Gastroesophageal sphincter (tissue), 4 donors: ENCODE results near the gene STIM2. TPM values are rescaled to one million over a fixed set of nuclear protein-coding genes. Genes with fewer than 3 reads are reported as not detected.
A peak's percentile ranks its signal among the peaks of the same experiment; 100 is the strongest.

Experiments
- ATAC-seq: fragments of 150-250 bp; one replicate; pipeline ENCODE4 v1.9.1; 2016; ENCODE audit warnings: mild to moderate bottlenecking, moderate library complexity
- H3K27ac ChIP-seq, 4 donors: fragments of 200-600 bp; sonication (generic) in 3 of 4; 1 replicate in 3 of 4; 2 replicates in 1 of 4; pipeline ENCODE4 v1.5.1; 2016 to 2019
- H3K27me3 ChIP-seq: fragments of 200-600 bp; sonication (generic); one replicate; pipeline ENCODE4 v1.5.1; 2019
- H3K36me3 ChIP-seq, 2 donors: fragments of 200-600 bp; sonication (generic); one replicate each; pipeline ENCODE4 v1.5.1; 2019; ENCODE audit warnings: control low read depth in 1 of 2
- H3K4me1 ChIP-seq, 3 donors: fragments of 200-600 bp; sonication (generic); 1 replicate in 2 of 3; 2 replicates in 1 of 3; pipeline ENCODE4 v1.5.1; 2016 to 2019; ENCODE audit warnings: control low read depth in 2 of 3
- H3K4me3 ChIP-seq, 2 donors: fragments of 200-600 bp; sonication (generic); one replicate each; pipeline ENCODE4 v1.5.1; 2019; ENCODE audit warnings: mild to moderate bottlenecking in 1 of 2, moderate library complexity in 1 of 2
- H3K9me3 ChIP-seq, 3 donors: fragments of 200-600 bp; sonication (generic); one replicate each; pipeline ENCODE4 v1.5.1; 2017 to 2019; ENCODE audit warnings: control low read depth in 2 of 3
- CTCF ChIP-seq, 4 experiments: fragments of 200-600 bp in 2 of 4; fragments of 450-650 bp in 2 of 4; sonication (generic) in 1 of 4; IDR thresholded peaks; one replicate each; pipeline ENCODE4 v1.5.1; 2017 to 2019; ENCODE audit warnings: antibody characterized with exemption in 4 of 4, mild to moderate bottlenecking in 2 of 4, moderate library complexity in 2 of 4
- EP300 ChIP-seq: sonication (generic); formaldehyde crosslinking; IDR thresholded peaks from one replicate; pipeline ENCODE4 v1.6.1; 2017; ENCODE audit warnings: antibody characterized with exemption, mild to moderate bottlenecking
- POLR2A ChIP-seq, 2 donors: fragments of 450-650 bp; IDR thresholded peaks; one replicate each; pipeline ENCODE4 v1.6.1; 2017; ENCODE audit warnings: antibody characterized with exemption in 2 of 2, mild to moderate bottlenecking in 2 of 2, moderate library complexity in 1 of 2
- POLR2AphosphoS5 ChIP-seq: sonication (generic); formaldehyde crosslinking; IDR thresholded peaks from one replicate; pipeline ENCODE4 v1.6.1; 2017; ENCODE audit warnings: antibody characterized with exemption
- WGBS, 2 donors: methylation state at CpG; one replicate each; pipeline ENCODE4 v1.1.5; 2018; ENCODE audit warnings: low coverage in 1 of 2; 5-methylcytosine and 5-hydroxymethylcytosine counted together
- total RNA-seq, 4 donors: library from RNA; depleted of rRNA; stranded (reverse); fragments of >200 nt; gene quantifications; one replicate each; pipeline ENCODE4 v1.1.0, GENCODE V29; 2016

Gene STIM2
- total RNA-seq, 4 donors from 2014 or later: 8.4 to 11.6 (median 10.5) TPM

GRCh38 chr4:26856906-26857277 lies 3.7 kb upstream of the STIM2 start:
- WGBS, 2 donors: 21 to 29% methylated on average over 4 to 6 of the region's 7 CpGs

GRCh38 chr4:26857278-26858034 lies 3.2 kb upstream of the STIM2 start:
- peak; percentile 84 for ATAC-seq
- peak overlapping the region; percentile 68 to 90 (median 86) for H3K27ac ChIP-seq
- peak overlapping the region; percentile 74 to 82 for H3K4me3 ChIP-seq
- TF ChIP-seq POLR2AphosphoS5: peak; percentile 67
- TF ChIP-seq CTCF (IDR thresholded peaks at IDR 0.05): peak in 3 of 4 experiments; percentile 31 to 48 (median 36)
- no peak for TF ChIP-seq EP300
- peak; percentile 43 to 51 for TF ChIP-seq POLR2A (IDR thresholded peaks at IDR 0.05)
- WGBS, 2 donors: 0% methylated on average over 3 of the region's 65 CpGs; no CpG with 5 or more reads in 1 of the 2 donors
- H3K27me3 ChIP-seq: no peaks in the 10 kb centered on the region
- H3K4me1 ChIP-seq: peaks cover 5 to 33% (median 12%) of the 10 kb centered on the region in 3 donors
- no peaks in the 10 kb centered on the region for H3K36me3 ChIP-seq
- H3K9me3 ChIP-seq: no peaks in the 10 kb centered on the region

More at GRCh38 chr4:26856906-26857277, 3.7 kb upstream of the STIM2 start:
- peaks cover 5 to 28% (median 12%) of the 10 kb centered on the region in 3 donors for H3K4me1 ChIP-seq
- TF ChIP-seq POLR2A (IDR thresholded peaks at IDR 0.05): no peak
- no peak for TF ChIP-seq CTCF (IDR thresholded peaks at IDR 0.05)
- TF ChIP-seq EP300: no peak
- no peak for TF ChIP-seq POLR2AphosphoS5
- peak overlapping the region; percentile 68 to 90 (median 86) for H3K27ac ChIP-seq
- H3K27me3 ChIP-seq: no peaks in the 10 kb centered on the region
- H3K36me3 ChIP-seq: no peaks in the 10 kb centered on the region
- no peaks in the 10 kb centered on the region for H3K9me3 ChIP-seq
- peak overlapping the region; percentile 74 to 82 for H3K4me3 ChIP-seq
- no peak for ATAC-seq

- TF ChIP-seq EP300 (no peak), POLR2AphosphoS5 (no peak), POLR2A (IDR thresholded peaks at IDR 0.05) (no peak), CTCF (IDR thresholded peaks at IDR 0.05) (no peak)
- peak overlapping the region; percentile 9 to 90 (median 86) for H3K27ac ChIP-seq
- ATAC-seq: no peak
- no peaks in the 10 kb centered on the region for H3K36me3 ChIP-seq
- H3K4me3 ChIP-seq: peak overlapping the region; percentile 74 to 82
- no peaks in the 10 kb centered on the region for H3K9me3 ChIP-seq
- no peaks in the 10 kb centered on the region for H3K27me3 ChIP-seq
- 11 to 29% methylated on average over 10 to 15 of the region's 17 CpGs for WGBS, 2 donors
- peaks cover 5 to 41% (median 12%) of the 10 kb centered on the region in 3 donors for H3K4me1 ChIP-seq
These were observed 2.4 kb upstream of the STIM2 start for GRCh38 chr4:26858035-26858918.

GRCh38 chr4:26858947-26859401 lies 1.7 kb upstream of the STIM2 start:
- no peaks in the 10 kb centered on the region for H3K27me3 ChIP-seq
- no peaks in the 10 kb centered on the region for H3K9me3 ChIP-seq
- no peaks in the 10 kb centered on the region for H3K36me3 ChIP-seq
- no peak overlapping the region for H3K27ac ChIP-seq
- 53 to 61% methylated on average over 2 to 3 of the region's 3 CpGs for WGBS, 2 donors
- TF ChIP-seq POLR2A (IDR thresholded peaks at IDR 0.05) (no peak), CTCF (IDR thresholded peaks at IDR 0.05) (no peak), EP300 (no peak), POLR2AphosphoS5 (no peak)
- no peak overlapping the region for H3K4me3 ChIP-seq
- H3K4me1 ChIP-seq: peaks cover 5 to 44% (median 12%) of the 10 kb centered on the region in 3 donors
- no peak for ATAC-seq
